ENCODE data around the gene ANKRD44. TPM values are rescaled to one million over a fixed set of nuclear protein-coding genes. Genes with fewer than 3 reads are reported as not detected.

ANKRD44 gene
- total RNA-seq, 4 donors from 2014 or later: 22.8 to 69.1 (median 37.5) TPM

- TF ChIP-seq, protein P1, sequence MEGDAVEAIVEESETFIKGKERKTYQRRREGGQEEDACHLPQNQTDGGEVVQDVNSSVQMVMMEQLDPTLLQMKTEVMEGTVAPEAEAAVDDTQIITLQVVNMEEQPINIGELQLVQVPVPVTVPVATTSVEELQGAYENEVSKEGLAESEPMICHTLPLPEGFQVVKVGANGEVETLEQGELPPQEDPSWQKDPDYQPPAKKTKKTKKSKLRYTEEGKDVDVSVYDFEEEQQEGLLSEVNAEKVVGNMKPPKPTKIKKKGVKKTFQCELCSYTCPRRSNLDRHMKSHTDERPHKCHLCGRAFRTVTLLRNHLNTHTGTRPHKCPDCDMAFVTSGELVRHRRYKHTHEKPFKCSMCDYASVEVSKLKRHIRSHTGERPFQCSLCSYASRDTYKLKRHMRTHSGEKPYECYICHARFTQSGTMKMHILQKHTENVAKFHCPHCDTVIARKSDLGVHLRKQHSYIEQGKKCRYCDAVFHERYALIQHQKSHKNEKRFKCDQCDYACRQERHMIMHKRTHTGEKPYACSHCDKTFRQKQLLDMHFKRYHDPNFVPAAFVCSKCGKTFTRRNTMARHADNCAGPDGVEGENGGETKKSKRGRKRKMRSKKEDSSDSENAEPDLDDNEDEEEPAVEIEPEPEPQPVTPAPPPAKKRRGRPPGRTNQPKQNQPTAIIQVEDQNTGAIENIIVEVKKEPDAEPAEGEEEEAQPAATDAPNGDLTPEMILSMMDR (IDR thresholded peaks at IDR 0.05; ENCODE audit: low read depth): no peak
Measured at GRCh38 chr2:197159661-197160211, 150.8 kb downstream of the ANKRD44 start.

- TF ChIP-seq, protein P1 (IDR thresholded peaks at IDR 0.05; ENCODE audit: low read depth): no peak
Measured at GRCh38 chr2:197158591-197159550, 151.7 kb downstream of the ANKRD44 start.

DNA sequence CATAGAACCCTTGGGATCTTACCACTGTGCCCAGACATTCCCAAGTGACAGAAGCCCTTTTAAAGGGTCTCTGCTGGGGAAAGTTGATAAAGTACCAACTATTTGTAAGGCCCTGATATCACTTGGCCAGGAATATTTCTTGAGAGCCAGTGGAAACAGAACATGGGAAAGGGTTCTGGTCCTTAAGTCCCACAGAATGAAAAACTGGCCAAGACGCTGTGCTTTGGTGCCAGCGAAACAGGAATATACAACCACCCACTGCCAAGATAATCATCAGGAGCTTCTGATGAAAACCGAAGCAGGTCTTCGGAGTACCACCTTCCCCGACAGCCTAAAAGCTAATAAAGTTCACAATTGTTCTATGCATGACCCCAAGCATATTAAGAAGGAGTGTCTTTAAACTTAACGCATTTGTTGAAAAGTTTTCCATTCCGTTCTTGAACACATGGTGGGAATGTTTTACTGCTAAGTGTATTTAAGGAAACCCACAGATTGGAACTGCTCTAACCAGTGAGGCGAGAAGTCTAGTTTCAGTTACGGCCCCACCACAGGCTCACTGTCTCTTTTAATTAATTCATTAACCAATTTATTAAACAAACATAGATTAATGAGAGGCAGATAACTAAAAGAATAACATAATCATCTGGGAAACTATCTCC, 152.6 kb downstream of the ANKRD44 start:
- TF ChIP-seq, protein P1 (IDR thresholded peaks at IDR 0.05; ENCODE audit: low read depth): no peak

- TF ChIP-seq, protein P1 (IDR thresholded peaks at IDR 0.05; ENCODE audit: low read depth): no peak
Measured at GRCh38 chr2:197156771-197157170, 153.8 kb downstream of the ANKRD44 start.

GRCh38 chr2:197152451-197153228, 157.9 kb downstream of the ANKRD44 start:
- TF ChIP-seq, protein P1 (IDR thresholded peaks at IDR 0.05; ENCODE audit: low read depth): no peak

- TF ChIP-seq, protein P1 (IDR thresholded peaks at IDR 0.05; ENCODE audit: low read depth): no peak
Measured at GRCh38 chr2:197149546-197149945, 161.0 kb downstream of the ANKRD44 start.
